Smooth muscle cell (in vitro differentiated cells): ENCODE measurements around the gene DNAJC25. TPM values are rescaled to one million over a fixed set of nuclear protein-coding genes. Genes with fewer than 3 reads are reported as not detected.

Experiments
- DNase-seq: peaks from one replicate; lab custom pipeline; 2025; ENCODE audit not compliant: unreplicated experiment; lab: John Stamatoyannopoulos, UW
- H2AFZ ChIP-seq: fragments of 200-600 bp; sonication (generic); 2 replicates; pipeline ENCODE4 v1.6.0; 2016; ENCODE audit warnings: antibody characterized with exemption, low read depth, mild to moderate bottlenecking
- H3F3A ChIP-seq: fragments of 200-600 bp; sonication (generic); 2 replicates; pipeline ENCODE4 v1.6.0; 2017; ENCODE audit warnings: antibody characterized with exemption, low read depth
- H3K27ac ChIP-seq: fragments of 200-600 bp; sonication (generic); 2 replicates; pipeline ENCODE4 v1.5.1; 2016; ENCODE audit warnings: low read depth, mild to moderate bottlenecking
- H3K27me3 ChIP-seq: fragments of 200-600 bp; sonication (generic); 2 replicates; pipeline ENCODE4 v1.6.1; 2016; ENCODE audit warnings: low read depth, mild to moderate bottlenecking
- H3K36me3 ChIP-seq: fragments of 200-600 bp; sonication (generic); 2 replicates; pipeline ENCODE4 v1.5.1; 2016; ENCODE audit warnings: low read depth
- H3K4me1 ChIP-seq: fragments of 200-600 bp; sonication (generic); 2 replicates; pipeline ENCODE4 v1.5.1; 2016; ENCODE audit warnings: low read depth
- H3K4me2 ChIP-seq: fragments of 200-600 bp; sonication (generic); 2 replicates; pipeline ENCODE4 v1.6.0; 2016; ENCODE audit warnings: mild to moderate bottlenecking
- H3K4me3 ChIP-seq: fragments of 200-600 bp; sonication (generic); 2 replicates; pipeline ENCODE4 v1.5.1; 2016; ENCODE audit warnings: mild to moderate bottlenecking
- H3K79me2 ChIP-seq: fragments of 200-600 bp; sonication (generic); 2 replicates; pipeline ENCODE4 v1.6.0; 2016; ENCODE audit warnings: low read depth, mild to moderate bottlenecking
- H3K9ac ChIP-seq: fragments of 200-600 bp; sonication (generic); 2 replicates; pipeline ENCODE4 v1.6.0; 2016; ENCODE audit warnings: low read depth
- H3K9me3 ChIP-seq: fragments of 200-600 bp; sonication (generic); replicated peaks from 2 replicates; pipeline ENCODE4 v1.5.1; 2016; ENCODE audit warnings: low read depth
- H4K20me1 ChIP-seq: fragments of 200-600 bp; sonication (generic); 2 replicates; pipeline ENCODE4 v1.6.0; 2016; ENCODE audit warnings: low read depth
- CTCF ChIP-seq: fragments of 200-600 bp; sonication (generic); IDR thresholded peaks from 2 replicates; pipeline ENCODE4 v1.5.1; 2017; ENCODE audit warnings: borderline replicate concordance, mild to moderate bottlenecking, antibody characterized with exemption; ENCODE audit not compliant: insufficient read depth, poor library complexity, severe bottlenecking
- WGBS: methylation state at CpG from one replicate; pipeline ENCODE4 v1.1.7; 2016; ENCODE audit warnings: low lambda C conversion rate; 5-methylcytosine and 5-hydroxymethylcytosine counted together
- polyA plus RNA-seq: library from polyadenylated mRNA; unstranded; fragments of >200 nt; fragmentation: Nextera tagmentation; extraction: Ambion mirVana; gene quantifications from 2 replicates; pipeline ENCODE4 v1.2.1, GENCODE V29; 2016
- total RNA-seq: library from RNA; depleted of rRNA; stranded (reverse); fragments of >200 nt; gene quantifications from 2 replicates; pipeline ENCODE4 v1.2.3, GENCODE V29; 2014

The DNAJC25 gene
- total and polyA plus RNA-seq, 2 experiments from 2014 or later, result 13.1 to 17.4 TPM

- Histone ChIP-seq H3K27ac (no peak overlapping the region), H4K20me1 (peaks cover 5% of the 10 kb centered on the region), H3K79me2 (peaks cover 11% of the 10 kb centered on the region), H3F3A (no peaks in the 10 kb centered on the region), H2AFZ (no peak overlapping the region), H3K4me2 (no peak overlapping the region), H3K36me3 (no peaks in the 10 kb centered on the region), H3K9me3 (no peaks in the 10 kb centered on the region), H3K27me3 (no peaks in the 10 kb centered on the region), H3K4me3 (no peak overlapping the region), H3K4me1 (peaks cover 10% of the 10 kb centered on the region), H3K9ac (no peak overlapping the region)
- TF ChIP-seq CTCF, result no peak
- no peak for DNase-seq
- 73% methylated on average over 7 of the region's 7 CpGs for WGBS
Measured at GRCh38 chr9:111627260-111627963, 3.7 kb upstream of the DNAJC25 start.

- no peak overlapping the region for H3K4me2 ChIP-seq
- H3F3A ChIP-seq, result no peaks in the 10 kb centered on the region
- H4K20me1 ChIP-seq, result peaks cover 15% of the 10 kb centered on the region
- no peak overlapping the region for H3K27ac ChIP-seq
- no peak overlapping the region for H2AFZ ChIP-seq
- no peaks in the 10 kb centered on the region for H3K27me3 ChIP-seq
- no peak overlapping the region for H3K4me3 ChIP-seq
- peaks cover 21% of the 10 kb centered on the region for H3K79me2 ChIP-seq
- peaks cover 17% of the 10 kb centered on the region for H3K4me1 ChIP-seq
- 96% methylated on average over 7 of the region's 7 CpGs for WGBS
- no peaks in the 10 kb centered on the region for H3K36me3 ChIP-seq
- TF ChIP-seq CTCF, result no peak
- H3K9me3 ChIP-seq, result no peaks in the 10 kb centered on the region
- DNase-seq, result no peak
- no peak overlapping the region for H3K9ac ChIP-seq
Measured at GRCh38 chr9:111628411-111628810, 2.7 kb upstream of the DNAJC25 start.

DNA sequence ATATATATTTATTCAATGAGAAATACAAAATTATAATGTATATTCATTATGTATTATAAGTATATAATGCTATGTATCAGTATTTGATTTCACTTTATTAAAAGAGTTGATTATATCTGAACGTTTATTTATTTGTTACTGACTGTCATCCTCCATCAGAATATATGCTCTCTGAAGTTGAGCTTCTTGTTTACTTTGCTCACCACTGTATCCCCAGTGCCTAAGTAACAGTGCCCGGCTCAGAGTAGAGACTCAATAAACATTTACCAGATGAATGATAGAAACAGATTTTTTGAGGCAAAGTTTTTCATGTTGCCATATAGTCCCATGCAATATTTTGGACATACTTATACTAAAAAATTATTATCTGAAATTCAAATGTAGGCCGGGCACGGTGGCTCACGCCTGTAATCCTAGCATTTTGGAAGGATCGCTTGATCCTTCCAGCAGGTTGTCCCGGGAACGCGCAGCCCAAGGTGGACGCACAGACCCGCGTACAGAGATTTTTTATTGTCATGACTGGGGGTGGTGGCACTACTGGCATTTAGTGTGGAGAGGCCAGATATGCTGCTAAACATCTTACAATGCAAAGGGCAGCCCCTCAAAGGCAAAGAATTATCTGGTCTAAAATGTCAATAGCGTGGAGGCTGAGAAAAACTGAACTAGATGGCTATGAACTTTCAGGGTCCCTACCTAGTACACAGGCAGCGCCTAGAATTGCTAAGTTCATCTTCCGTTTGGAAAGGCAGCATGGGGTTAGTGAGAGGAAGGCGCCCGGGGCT lies 761 bp upstream of the DNAJC25 start:
- peaks cover 34% of the 10 kb centered on the region for H4K20me1 ChIP-seq
- TF ChIP-seq CTCF, result no peak
- peaks cover 17% of the 10 kb centered on the region for H3K4me1 ChIP-seq
- H3K27ac ChIP-seq, result no peak overlapping the region
- H3K79me2 ChIP-seq, result peaks cover 41% of the 10 kb centered on the region
- no peaks in the 10 kb centered on the region for H3F3A ChIP-seq
- no peaks in the 10 kb centered on the region for H3K27me3 ChIP-seq
- H3K36me3 ChIP-seq, result no peaks in the 10 kb centered on the region
- no peaks in the 10 kb centered on the region for H3K9me3 ChIP-seq
- no peak for DNase-seq
- H3K4me3 ChIP-seq, result peak overlapping the region; percentile 81
- no peak overlapping the region for H3K9ac ChIP-seq
- peak overlapping the region; percentile 93 for H2AFZ ChIP-seq
- 20% methylated on average over 17 of the region's 17 CpGs for WGBS
- peak overlapping the region; percentile 82 for H3K4me2 ChIP-seq

DNA sequence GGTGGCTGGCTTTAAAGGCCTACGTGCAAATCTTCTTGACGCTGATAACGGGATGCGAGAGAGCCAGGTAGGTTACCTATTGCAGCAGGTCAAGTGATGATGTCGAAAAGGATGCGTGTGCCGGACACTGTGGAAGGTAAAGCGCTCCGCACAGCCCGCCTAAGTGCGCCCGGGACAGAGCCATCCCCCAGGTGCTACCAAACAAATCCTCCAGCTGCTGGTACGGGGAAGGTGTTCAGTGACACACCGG lies 245 bp upstream of the DNAJC25 start:
- peaks cover 46% of the 10 kb centered on the region for H3K79me2 ChIP-seq
- H3K27me3 ChIP-seq, result no peaks in the 10 kb centered on the region
- H4K20me1 ChIP-seq, result peaks cover 40% of the 10 kb centered on the region
- H3F3A ChIP-seq, result no peaks in the 10 kb centered on the region
- no peak for TF ChIP-seq CTCF
- peak overlapping the region; percentile 93 for H2AFZ ChIP-seq
- H3K27ac ChIP-seq, result no peak overlapping the region
- peaks cover 17% of the 10 kb centered on the region for H3K4me1 ChIP-seq
- DNase-seq, result no peak
- 0% methylated on average over 14 of the region's 14 CpGs for WGBS
- peak overlapping the region; percentile 82 for H3K4me2 ChIP-seq
- no peak overlapping the region for H3K9ac ChIP-seq
- no peaks in the 10 kb centered on the region for H3K9me3 ChIP-seq
- peak overlapping the region; percentile 81 for H3K4me3 ChIP-seq
- H3K36me3 ChIP-seq, result no peaks in the 10 kb centered on the region
